KMS-11 (cell line): ENCODE data around the gene COPE.

Source experiments
- H2AFZ ChIP-seq: fragments of 200-600 bp; sonication (generic); 2 replicates; pipeline ENCODE4 v1.6.1; 2016; ENCODE audit warnings: antibody characterized with exemption, mixed run types, low read depth
- H3K27ac ChIP-seq: fragments of 200-600 bp; sonication (generic); 2 replicates; pipeline ENCODE4 v1.6.1; 2016; ENCODE audit warnings: mild to moderate bottlenecking, mixed run types
- H3K27me3 ChIP-seq: fragments of 200-600 bp; sonication (generic); 2 replicates; pipeline ENCODE4 v1.6.1; 2017; ENCODE audit warnings: mild to moderate bottlenecking, low read depth, mixed run types, moderate library complexity; ENCODE audit not compliant: insufficient read depth
- H3K36me3 ChIP-seq: fragments of 200-600 bp; sonication (generic); 2 replicates; pipeline ENCODE4 v1.6.1; 2017; ENCODE audit warnings: mild to moderate bottlenecking, mixed run types; ENCODE audit not compliant: insufficient read depth
- H3K4me1 ChIP-seq: fragments of 200-600 bp; sonication (generic); 2 replicates; pipeline ENCODE4 v1.6.1; 2016; ENCODE audit warnings: mild to moderate bottlenecking, low read depth, mixed run types; ENCODE audit not compliant: poor library complexity, severe bottlenecking
- H3K4me2 ChIP-seq: fragments of 200-600 bp; sonication (generic); 2 replicates; pipeline ENCODE4 v1.7.0; 2016; ENCODE audit warnings: mild to moderate bottlenecking, mixed run types
- H3K4me3 ChIP-seq: fragments of 200-600 bp; sonication (generic); IDR thresholded peaks from 2 replicates; pipeline ENCODE4 v1.6.1; 2017; ENCODE audit warnings: low read depth, low read length, mixed read lengths; ENCODE audit not compliant: insufficient read depth
- H3K79me2 ChIP-seq: fragments of 200-600 bp; sonication (generic); 2 replicates; pipeline ENCODE4 v1.6.1; 2016; ENCODE audit warnings: low read depth, mixed run types; ENCODE audit not compliant: insufficient read depth
- H3K9ac ChIP-seq: fragments of 200-600 bp; sonication (generic); 2 replicates; pipeline ENCODE4 v1.6.1; 2016; ENCODE audit warnings: mild to moderate bottlenecking, mixed run types
- H4K20me1 ChIP-seq: fragments of 200-600 bp; sonication (generic); 2 replicates; pipeline ENCODE4 v1.6.1; 2016; ENCODE audit warnings: mild to moderate bottlenecking, mixed run types; ENCODE audit not compliant: insufficient read depth
- CTCF ChIP-seq: fragments of 200-600 bp; sonication (generic); conservative IDR thresholded peaks from 2 replicates; pipeline ENCODE4 v1.6.1; 2017; ENCODE audit warnings: low read depth, mild to moderate bottlenecking, antibody characterized with exemption, low read length, moderate library complexity, mixed read lengths

COPE gene

GRCh38 chr19:18913466-18913865 lies 5.7 kb downstream of the COPE start:
- H4K20me1 ChIP-seq, result no peaks in the 10 kb centered on the region
- no peak overlapping the region for H2AFZ ChIP-seq
- no peak overlapping the region for H3K9ac ChIP-seq
- no peaks in the 10 kb centered on the region for H3K27me3 ChIP-seq
- no peak for TF ChIP-seq CTCF
- H3K27ac ChIP-seq, result no peak overlapping the region
- H3K4me1 ChIP-seq, result peaks cover 30% of the 10 kb centered on the region
- H3K4me2 ChIP-seq, result no peak overlapping the region
- no peak overlapping the region for H3K4me3 ChIP-seq
- no peaks in the 10 kb centered on the region for H3K36me3 ChIP-seq
- peaks cover 50% of the 10 kb centered on the region for H3K79me2 ChIP-seq

GRCh38 chr19:18912933-18913332 lies 6.3 kb downstream of the COPE start:
- Histone ChIP-seq H3K27me3 (no peaks in the 10 kb centered on the region), H3K4me2 (no peak overlapping the region), H3K36me3 (no peaks in the 10 kb centered on the region), H3K27ac (no peak overlapping the region), H3K4me3 (no peak overlapping the region), H3K4me1 (peaks cover 29% of the 10 kb centered on the region), H2AFZ (no peak overlapping the region), H3K9ac (no peak overlapping the region), H4K20me1 (no peaks in the 10 kb centered on the region), H3K79me2 (peaks cover 45% of the 10 kb centered on the region)
- no peak for TF ChIP-seq CTCF

GRCh38 chr19:18910801-18911436 lies 8.3 kb downstream of the COPE start:
- no peak overlapping the region for H3K27ac ChIP-seq
- H3K4me1 ChIP-seq, result peaks cover 20% of the 10 kb centered on the region
- H3K79me2 ChIP-seq, result peaks cover 25% of the 10 kb centered on the region
- H3K4me3 ChIP-seq, result no peak overlapping the region
- no peak overlapping the region for H3K9ac ChIP-seq
- H3K4me2 ChIP-seq, result no peak overlapping the region
- H3K27me3 ChIP-seq, result no peaks in the 10 kb centered on the region
- H2AFZ ChIP-seq, result no peak overlapping the region
- H3K36me3 ChIP-seq, result no peaks in the 10 kb centered on the region
- no peaks in the 10 kb centered on the region for H4K20me1 ChIP-seq
- TF ChIP-seq CTCF, result no peak

- Histone ChIP-seq H3K79me2 (peaks cover 17% of the 10 kb centered on the region; the same call in 1 of the 2 replicates), H3K27ac (no peak overlapping the region), H3K36me3 (no peaks in the 10 kb centered on the region), H2AFZ (no peak overlapping the region), H3K9ac (no peak overlapping the region), H3K4me2 (no peak overlapping the region), H3K4me3 (no peak overlapping the region), H4K20me1 (no peaks in the 10 kb centered on the region), H3K4me1 (peaks cover 17% of the 10 kb centered on the region), H3K27me3 (no peaks in the 10 kb centered on the region)
- no peak for TF ChIP-seq CTCF
These were observed 9.2 kb downstream of the COPE start for GRCh38 chr19:18910010-18910409.
